SK-N-MC (cell line): ENCODE results near the gene IPO9.
A peak's percentile ranks its signal among the peaks of the same experiment; 100 is the strongest.

Source experiments
- DNase-seq: peaks from one replicate; pipeline ENCODE4 v3.0.0-alpha.2; 2011; ENCODE audit warnings: low read depth, low spot score
- H3K27ac ChIP-seq: fragments of 200-600 bp; sonication (generic); 2 replicates; pipeline ENCODE4 v1.5.1; 2016; ENCODE audit warnings: mixed run types
- H3K36me3 ChIP-seq: fragments of 200-600 bp; sonication (generic); 2 replicates; pipeline ENCODE4 v1.6.1; 2017; ENCODE audit warnings: antibody characterized with exemption, low read length, mixed read lengths; ENCODE audit not compliant: insufficient read depth
- H3K4me3 ChIP-seq: fragments of 200-600 bp; sonication (generic); 2 replicates; pipeline ENCODE4 v1.5.1; 2016
- H3K9ac ChIP-seq: fragments of 200-600 bp; sonication (generic); 2 replicates; pipeline ENCODE4 v1.8.0; 2017; ENCODE audit warnings: mixed run types, mixed read lengths; ENCODE audit not compliant: insufficient read length
- H3K9me3 ChIP-seq: fragments of 200-600 bp; sonication (generic); 2 replicates; pipeline ENCODE4 v1.6.1; 2017; ENCODE audit warnings: low read depth, mild to moderate bottlenecking, antibody characterized with exemption, low read length, moderate library complexity, mixed read lengths
- EZH2 ChIP-seq: fragments of 200-600 bp; sonication (generic); IDR thresholded peaks from one replicate; pipeline ENCODE4 v1.6.1; 2017; ENCODE audit warnings: antibody characterized with exemption
- FOXP2 ChIP-seq: optimal IDR thresholded peaks from 2 replicates; pipeline ENCODE3; 2011; ENCODE audit warnings: mild to moderate bottlenecking, moderate library complexity; ENCODE audit not compliant: insufficient read depth; ENCODE audit errors: extremely low read length, control extremely low read depth
- POLR2AphosphoS5 ChIP-seq: IDR thresholded peaks from 2 replicates; pipeline ENCODE4 v1.6.1; 2012; ENCODE audit warnings: mild to moderate bottlenecking, low read depth, low read length, borderline replicate concordance

IPO9 gene

DNA sequence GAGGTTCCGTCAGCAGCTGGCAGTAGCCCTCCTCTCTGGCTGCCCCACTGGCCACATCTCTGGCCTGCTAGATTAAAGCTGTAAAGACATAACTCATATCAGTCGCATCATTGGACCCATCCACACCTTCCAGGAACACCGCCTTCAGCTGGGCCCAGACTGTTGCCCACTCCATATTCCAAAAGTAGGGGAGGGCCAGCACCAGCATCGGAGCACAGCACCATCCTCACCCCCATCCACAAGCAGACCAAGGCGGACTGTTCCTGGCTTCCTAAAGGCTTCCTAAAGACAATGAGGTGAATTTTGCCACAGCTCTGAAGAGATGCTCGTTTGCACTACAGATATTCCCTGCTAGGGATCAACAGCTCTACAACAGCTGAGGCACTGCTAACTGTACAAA, 63.3 kb downstream of the IPO9 start:
- TF ChIP-seq FOXP2 (no peak), POLR2AphosphoS5 (no peak), EZH2 (no peak)
- H3K9ac ChIP-seq, result no peak overlapping the region
- H3K4me3 ChIP-seq, result no peak overlapping the region
- H3K36me3 ChIP-seq, result no peaks in the 10 kb centered on the region
- no peaks in the 10 kb centered on the region for H3K9me3 ChIP-seq
- no peak for DNase-seq
- no peak overlapping the region for H3K27ac ChIP-seq

DNA sequence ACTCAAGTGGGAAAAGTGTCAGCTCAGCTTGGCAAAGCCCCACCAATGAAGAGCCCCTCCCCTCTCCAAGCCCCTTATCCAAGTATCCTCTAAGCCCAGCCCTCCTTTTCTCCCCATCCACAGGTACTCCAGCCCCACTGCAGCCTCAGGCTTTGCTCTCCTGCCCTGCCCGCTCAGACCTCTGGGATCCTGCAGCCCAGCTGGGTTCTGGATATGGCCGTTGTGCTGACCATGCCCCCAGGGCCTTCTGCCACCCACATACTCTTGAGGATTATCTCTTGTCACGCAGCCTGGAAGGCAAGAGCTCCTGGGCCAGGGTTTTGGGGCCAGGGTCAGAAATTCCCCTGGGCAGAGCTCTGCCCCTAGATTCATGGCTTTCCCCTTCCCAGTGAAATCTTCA, 64.5 kb downstream of the IPO9 start:
- Histone ChIP-seq H3K9ac (no peak overlapping the region), H3K4me3 (no peak overlapping the region), H3K9me3 (no peaks in the 10 kb centered on the region), H3K36me3 (no peaks in the 10 kb centered on the region), H3K27ac (no peak overlapping the region)
- TF ChIP-seq FOXP2, result no peak
- TF ChIP-seq POLR2AphosphoS5, result no peak
- no peak for TF ChIP-seq EZH2
- DNase-seq, result no peak

DNA sequence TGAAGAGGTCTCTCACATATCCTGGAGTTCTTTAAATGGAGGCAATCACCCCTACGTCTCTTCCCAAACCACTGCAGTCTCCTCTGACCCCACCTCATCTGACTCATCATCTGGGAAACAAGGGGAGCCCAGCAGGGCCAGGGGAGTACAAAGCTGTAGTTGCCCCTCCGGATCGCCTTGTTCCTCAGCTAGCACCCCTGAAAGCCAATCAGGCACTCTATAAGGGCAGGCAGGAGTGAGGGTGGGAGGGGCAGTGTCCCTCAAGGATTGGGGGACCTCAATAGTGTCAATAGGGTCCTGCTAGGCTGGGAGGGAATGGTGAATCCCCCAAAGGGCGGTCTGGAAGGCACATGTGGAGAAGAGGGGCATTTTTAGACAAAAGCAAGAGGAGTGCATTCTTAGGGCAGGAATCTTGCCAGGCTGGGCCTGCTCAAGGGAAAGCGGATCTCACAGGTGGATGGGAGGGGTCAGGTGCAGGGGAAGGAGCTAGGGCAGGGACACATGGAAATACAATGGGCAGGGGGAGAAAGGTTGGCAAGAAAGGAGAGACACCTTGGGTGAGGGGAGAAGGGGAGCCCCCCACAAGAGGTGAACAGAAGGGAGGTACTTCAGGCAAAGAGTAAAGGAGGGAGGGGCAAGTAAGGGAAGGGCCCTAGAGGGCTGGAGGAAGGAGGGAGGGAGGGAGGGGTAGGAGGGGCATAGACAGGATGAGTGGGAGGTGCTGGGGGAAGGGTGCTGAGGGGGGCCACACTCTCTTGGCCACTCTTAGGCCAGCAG, 65.6 kb downstream of the IPO9 start:
- DNase-seq, result no peak
- Histone ChIP-seq H3K36me3 (no peaks in the 10 kb centered on the region), H3K4me3 (no peak overlapping the region), H3K9me3 (no peaks in the 10 kb centered on the region), H3K27ac (no peak overlapping the region), H3K9ac (no peak overlapping the region)
- TF ChIP-seq POLR2AphosphoS5 (no peak), FOXP2 (no peak), EZH2 (no peak)

DNA sequence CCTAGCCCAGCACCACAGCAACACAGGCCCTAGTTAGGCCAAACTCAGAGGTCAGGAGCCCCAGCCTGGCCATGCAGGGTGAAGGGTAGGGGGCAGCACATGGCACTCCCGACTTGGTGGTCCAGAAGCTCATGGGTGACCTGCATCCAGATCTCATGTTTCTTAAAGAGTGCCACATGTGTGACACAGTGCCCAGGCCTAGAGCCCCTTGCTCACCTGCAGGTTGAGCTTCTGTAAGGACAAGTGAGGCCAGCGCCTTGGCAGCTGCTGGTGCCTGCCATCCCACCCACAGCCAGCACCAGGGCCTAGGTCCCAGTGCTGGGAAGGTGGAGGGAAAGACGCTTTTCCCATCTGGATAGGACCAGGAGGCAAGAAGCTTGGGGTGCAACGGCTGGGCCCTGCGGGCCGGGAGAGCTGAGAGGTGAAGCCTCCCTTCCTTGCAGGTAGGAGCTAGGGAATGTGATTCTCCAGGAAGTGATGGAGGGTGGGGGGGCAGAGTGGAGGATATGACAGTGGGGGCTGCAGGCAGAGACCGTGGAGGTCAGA, 66.2 kb downstream of the IPO9 start:
- Histone ChIP-seq H3K9me3 (no peaks in the 10 kb centered on the region), H3K9ac (no peak overlapping the region), H3K36me3 (no peaks in the 10 kb centered on the region), H3K27ac (no peak overlapping the region), H3K4me3 (no peak overlapping the region)
- DNase-seq, result no peak
- no peak for TF ChIP-seq EZH2
- no peak for TF ChIP-seq POLR2AphosphoS5
- TF ChIP-seq FOXP2, result no peak

DNA sequence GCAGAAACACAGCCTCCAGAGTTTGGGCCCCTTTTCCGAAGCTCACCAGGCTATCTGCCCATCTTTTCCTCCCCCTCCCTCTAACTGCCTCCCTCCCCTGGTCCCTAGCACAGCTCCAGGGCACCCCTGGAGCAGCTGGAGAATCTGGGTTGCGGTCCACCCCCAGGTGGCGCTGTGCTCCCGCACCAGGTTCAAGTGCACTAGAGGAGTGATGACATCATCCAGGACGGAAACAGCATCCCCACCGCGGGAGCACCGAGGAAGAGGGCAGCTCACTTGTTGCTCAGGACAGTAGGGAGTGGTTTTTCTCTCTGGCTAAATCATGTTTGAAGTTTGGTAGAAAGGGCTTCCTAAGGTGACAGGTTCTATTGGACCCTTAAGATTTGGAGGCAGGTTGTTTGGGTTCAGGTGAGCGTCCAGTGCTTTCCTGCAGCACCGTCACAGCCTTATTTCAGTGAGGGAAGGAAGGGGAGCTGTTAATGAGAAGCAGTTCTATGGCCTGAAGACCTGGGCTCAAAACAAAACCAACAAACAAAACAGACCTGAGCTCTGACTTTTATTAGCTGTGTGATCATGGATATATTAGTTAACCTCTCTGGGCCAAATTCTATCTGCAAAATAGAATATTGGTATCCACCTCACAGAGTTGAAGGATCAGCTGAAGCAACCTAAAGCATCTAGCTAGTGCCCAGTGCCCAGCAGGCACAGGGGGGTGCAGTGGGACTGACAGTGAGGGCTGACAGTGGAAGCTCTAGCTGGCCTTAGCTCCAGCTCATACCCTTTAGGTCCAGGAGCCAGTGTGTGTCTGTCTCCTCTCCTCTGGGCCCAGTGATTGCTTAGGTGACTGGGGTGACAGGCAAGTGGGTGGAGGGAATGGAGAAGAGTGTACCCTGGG, 67.2 kb downstream of the IPO9 start:
- no peak for TF ChIP-seq POLR2AphosphoS5
- no peak for TF ChIP-seq FOXP2
- TF ChIP-seq EZH2, result no peak
- Histone ChIP-seq H3K9me3 (no peaks in the 10 kb centered on the region), H3K27ac (no peak overlapping the region), H3K4me3 (peak overlapping the region; percentile 29), H3K9ac (no peak overlapping the region), H3K36me3 (no peaks in the 10 kb centered on the region)
- DNase-seq, result peak; percentile 65

DNA sequence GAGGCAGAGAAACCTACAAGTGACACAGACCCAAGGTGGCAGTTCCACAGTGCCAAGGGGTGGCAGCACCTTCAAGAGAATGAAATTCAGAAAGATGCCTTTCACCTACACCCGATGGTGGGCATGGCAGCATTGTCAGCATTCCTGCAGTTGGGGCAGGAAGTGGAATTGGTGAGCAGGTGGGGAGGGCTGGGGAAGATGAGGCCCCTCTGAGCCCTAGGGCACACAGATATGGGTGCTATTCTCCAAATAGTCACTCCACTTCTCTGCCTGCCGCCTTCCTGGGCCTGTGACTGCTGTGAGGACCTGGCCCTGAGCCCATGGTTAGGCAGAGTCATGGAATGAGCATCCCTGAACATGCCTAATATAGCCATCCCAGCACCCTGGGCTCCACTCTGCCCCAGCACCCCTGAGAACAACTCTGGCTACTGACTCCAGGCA, 68.0 kb downstream of the IPO9 start:
- no peak for TF ChIP-seq FOXP2
- no peak for TF ChIP-seq POLR2AphosphoS5
- TF ChIP-seq EZH2, result no peak
- Histone ChIP-seq H3K9me3 (no peaks in the 10 kb centered on the region), H3K27ac (no peak overlapping the region), H3K36me3 (no peaks in the 10 kb centered on the region), H3K4me3 (no peak overlapping the region), H3K9ac (no peak overlapping the region)
- DNase-seq, result no peak

DNA sequence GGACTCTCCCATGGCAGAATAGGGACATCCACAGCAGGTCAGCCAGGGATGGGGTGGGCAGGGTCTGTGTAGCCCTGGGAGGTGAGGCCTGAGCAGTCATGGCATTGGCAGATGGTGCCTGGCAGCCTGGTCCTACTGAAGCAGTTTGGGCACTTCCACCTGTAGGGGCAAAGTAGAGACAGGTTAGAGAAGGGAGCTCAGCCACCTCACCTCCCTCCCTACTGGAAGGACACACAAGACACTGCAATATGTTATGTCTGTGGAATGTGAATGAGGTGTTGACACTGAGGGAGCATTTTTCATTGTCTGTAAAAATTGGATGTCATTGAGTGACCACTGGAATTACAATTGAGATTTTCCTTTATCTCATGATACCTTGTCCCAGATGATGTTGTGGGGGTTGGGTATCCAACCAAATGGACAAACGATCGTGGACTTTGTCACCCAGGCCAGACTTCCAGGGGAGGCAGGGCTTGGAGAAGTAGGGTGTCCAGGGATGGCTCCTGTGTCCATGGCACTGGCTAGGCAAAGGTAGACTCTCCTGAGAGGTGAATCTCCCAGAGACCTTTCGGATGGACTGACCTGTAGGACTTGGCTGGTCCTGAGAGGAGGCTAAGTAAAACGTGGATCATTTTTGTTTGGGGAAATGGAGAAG, 69.4 kb downstream of the IPO9 start:
- Histone ChIP-seq H3K4me3 (no peak overlapping the region), H3K9ac (no peak overlapping the region), H3K27ac (no peak overlapping the region), H3K36me3 (no peaks in the 10 kb centered on the region), H3K9me3 (no peaks in the 10 kb centered on the region)
- no peak for DNase-seq
- TF ChIP-seq POLR2AphosphoS5 (no peak), EZH2 (no peak), FOXP2 (no peak)

DNA sequence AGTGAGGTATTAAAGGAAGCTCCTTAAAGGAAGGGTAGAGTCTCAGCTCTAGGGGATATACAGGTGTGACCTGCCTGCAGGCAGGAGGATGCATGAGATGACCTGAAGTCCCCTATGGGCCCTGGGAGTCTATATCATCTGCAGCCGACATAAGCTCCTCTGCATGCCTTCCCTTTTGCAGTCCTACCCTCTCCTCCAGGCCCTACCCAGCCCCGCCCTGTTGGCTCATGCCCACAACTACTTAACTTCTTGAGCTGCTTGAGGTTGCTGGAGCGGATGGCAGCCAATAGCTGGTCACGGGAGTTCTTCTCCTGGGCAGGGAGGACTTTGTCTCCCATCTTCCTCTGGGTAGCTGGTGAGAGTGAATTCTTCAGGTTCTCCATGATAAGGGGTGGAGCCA, 70.0 kb downstream of the IPO9 start:
- TF ChIP-seq FOXP2, result no peak
- no peak for TF ChIP-seq EZH2
- no peak for TF ChIP-seq POLR2AphosphoS5
- H3K36me3 ChIP-seq, result no peaks in the 10 kb centered on the region
- H3K27ac ChIP-seq, result no peak overlapping the region
- DNase-seq, result no peak
- H3K4me3 ChIP-seq, result no peak overlapping the region
- H3K9me3 ChIP-seq, result no peaks in the 10 kb centered on the region
- H3K9ac ChIP-seq, result no peak overlapping the region

DNA sequence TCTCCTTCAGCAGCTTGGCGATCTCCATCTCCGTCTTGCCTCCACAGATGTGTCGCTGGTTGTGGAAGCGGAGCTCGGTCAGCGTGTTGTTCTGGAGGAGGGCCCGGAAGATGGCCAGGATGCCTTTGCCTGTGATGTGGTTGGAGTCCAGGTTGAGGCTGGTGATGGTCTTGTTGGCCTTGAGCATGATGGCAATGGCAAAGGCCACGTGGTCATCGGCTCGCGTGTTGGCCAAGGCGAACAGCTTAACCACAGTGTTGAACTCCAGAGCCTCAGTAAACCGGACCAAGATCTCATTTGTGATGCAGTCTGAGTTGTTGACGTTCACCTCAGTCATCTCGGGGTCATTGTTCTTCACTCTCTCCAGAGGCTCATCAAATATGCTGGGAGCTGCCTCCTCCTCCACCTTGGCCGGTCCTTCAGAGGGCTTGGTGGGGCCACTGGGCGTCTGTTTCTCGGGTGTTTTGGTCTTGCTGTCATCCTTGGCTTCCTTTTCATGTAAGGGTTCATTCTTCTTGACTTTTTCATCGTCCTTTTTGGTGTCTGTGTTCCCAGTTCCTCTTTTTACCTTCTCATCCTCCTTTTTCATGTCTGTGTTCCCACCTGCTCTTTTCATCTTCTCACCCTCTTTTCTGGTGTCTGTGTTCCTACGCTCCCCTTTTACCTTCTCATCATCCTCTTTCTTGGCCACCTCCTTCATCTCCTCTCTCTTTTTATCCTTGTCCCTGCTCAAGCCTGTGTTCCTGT, 70.9 kb downstream of the IPO9 start:
- no peak overlapping the region for H3K4me3 ChIP-seq
- TF ChIP-seq POLR2AphosphoS5, result no peak
- no peak for TF ChIP-seq EZH2
- no peak for TF ChIP-seq FOXP2
- no peak overlapping the region for H3K9ac ChIP-seq
- no peaks in the 10 kb centered on the region for H3K36me3 ChIP-seq
- no peak for DNase-seq
- no peak overlapping the region for H3K27ac ChIP-seq
- no peaks in the 10 kb centered on the region for H3K9me3 ChIP-seq
